Measurements from ENCODE around the gene TSPEAR.
"Not testable (repeated sequence)": the region's sequence is repeated elsewhere in the genome, so short reads cannot be mapped to it uniquely, and the experiment has no call there.

Gene TSPEAR

DNA sequence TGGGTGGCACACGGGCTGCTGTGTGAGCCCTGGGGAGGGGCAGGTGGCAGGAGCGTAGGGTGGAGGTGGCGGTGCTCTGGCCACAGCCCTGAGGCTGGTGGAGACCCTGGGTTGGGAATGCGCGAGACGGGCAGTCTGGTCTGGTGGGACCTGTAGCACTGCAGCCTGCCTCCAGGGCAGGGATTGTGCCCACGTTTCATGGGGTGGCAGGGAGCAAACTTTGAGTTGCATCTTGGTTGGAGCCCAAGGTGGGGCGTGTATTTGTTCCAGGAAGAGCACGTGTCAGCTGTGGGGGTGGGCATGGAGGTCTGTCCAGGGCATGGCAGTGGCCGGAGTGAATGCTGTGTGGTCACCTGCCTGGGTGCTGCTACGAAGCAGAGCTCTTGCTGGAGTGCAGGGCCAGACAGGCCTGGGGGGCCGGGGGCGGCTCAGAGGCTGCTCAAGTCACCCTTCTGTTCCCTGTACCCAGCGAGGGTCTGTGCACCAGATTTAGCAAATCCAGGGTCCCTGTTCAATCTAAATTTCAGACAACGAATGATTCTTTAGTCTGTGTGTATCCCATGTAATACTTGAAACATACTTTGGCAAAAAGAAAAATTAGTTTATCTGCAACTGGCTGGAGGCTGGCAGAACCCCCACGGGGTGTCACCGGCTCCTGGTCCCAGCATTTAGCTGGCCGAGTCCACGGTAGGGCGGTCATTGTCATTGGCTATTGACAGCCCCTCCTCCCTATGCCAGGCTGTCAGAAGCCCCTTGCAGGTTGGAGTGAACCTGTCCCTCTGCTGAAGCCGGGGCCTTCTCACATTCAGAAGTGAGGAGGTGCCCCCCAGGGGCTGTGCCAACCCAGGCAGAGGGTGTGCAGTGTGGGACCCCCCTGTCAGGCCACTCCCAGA, 198.6 kb downstream of the TSPEAR start:
- intact Hi-C loops (cut with DNase I), result loop anchor here (10.0 kb wide), 1 partner anchor 282 kb away; no protein-coding TSS in a partner anchor
- DNase-seq, result no peak

DNA sequence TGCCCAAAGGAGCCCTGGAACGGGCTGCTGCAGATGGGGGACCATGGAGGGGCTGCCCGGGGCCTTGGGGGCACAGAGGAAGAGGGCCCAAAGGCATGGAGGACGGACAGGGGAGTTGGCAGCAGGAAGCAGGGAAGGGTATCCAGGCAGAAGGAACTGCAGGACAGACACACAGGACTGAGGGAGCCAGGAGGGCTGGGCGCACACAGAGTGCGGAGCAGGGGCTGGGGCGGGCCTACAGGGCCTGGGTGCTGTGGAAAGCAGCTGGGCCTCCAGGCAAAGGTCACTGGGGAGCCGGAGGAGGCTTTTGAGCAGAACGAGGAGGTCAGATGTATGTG, 199.5 kb downstream of the TSPEAR start:
- no peak for DNase-seq

DNA sequence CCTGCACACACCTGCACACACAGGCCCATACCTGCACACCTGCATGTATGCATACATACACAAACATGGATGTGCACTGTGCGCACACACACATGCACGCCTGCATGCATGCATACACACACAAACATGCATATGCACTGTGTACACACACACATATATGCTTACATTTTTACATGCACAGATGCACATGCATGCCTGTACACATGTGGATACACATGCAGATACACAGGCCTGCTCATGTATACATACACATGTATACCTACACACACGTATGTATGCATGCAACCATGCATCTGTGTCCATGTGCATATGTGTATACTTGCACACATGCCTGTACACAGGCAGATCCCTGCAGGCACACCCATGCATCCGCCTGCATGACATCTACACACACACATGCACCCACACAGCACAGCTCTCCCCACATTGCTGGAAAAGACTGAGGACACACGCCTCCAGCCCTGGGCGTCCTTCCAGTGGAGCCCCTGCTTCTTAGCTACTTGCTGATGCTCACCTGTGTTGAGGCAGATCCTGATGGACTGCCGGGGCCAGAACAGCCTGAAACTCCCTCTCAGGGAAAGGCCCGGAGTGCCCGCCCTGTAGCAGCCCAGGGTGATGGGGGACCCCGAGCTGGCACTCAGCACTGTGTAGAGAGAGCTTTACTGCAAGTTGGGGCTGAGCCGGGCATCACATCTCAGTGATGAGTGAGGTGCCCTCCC, 200.0 kb downstream of the TSPEAR start:
- DNase-seq, result no peak
- intact Hi-C loops (cut with DNase I), result loop anchor here (10.0 kb wide), 1 partner anchor 283 kb away; no protein-coding TSS in a partner anchor

More for the DNA sequence above, 199.5 kb downstream of the TSPEAR start:
- intact Hi-C loops (cut with DNase I), result loop anchor here (10.0 kb wide), 1 partner anchor 283 kb away; no protein-coding TSS in a partner anchor

DNA sequence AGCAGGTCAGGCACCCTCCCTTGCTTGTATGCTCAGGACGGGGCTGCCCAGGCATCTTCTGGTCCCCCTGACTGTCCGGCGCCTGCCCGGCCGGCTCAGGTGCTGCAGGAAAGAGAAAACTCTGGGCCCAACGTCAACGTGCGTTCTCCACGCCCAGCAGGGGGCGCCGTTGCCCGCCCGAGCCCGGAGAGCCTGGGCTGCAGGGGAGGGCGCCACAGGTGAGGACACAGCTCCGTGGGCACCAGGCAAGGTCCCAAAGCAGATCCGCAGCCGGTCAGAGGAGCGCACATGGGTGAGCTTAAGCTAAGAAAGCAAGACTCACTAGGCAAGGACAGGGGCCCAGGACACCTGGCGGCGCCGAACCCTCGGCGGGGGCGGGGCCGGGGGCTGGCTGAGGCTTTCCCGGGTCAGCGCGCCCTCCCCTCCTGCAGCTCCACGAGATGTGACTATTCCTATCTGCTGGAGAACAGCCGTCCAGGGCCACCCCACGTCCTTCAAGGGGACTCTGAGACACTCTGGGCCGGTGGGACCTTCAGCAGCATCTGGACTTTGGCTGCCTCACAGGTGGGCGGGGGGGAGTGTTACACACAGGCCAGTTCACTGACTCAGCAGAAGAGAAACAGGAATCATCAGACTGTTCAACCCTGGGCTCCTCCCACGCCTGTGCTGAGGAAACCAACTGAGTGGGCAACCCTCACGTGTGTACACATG, 200.7 kb downstream of the TSPEAR start:
- intact Hi-C loops (cut with DNase I), result loop anchor here (10.0 kb wide), 1 partner anchor 284 kb away; no protein-coding TSS in a partner anchor
- DNase-seq, result peak in 41 of 42 donors; percentile 14 to 81 (median 58)

DNA sequence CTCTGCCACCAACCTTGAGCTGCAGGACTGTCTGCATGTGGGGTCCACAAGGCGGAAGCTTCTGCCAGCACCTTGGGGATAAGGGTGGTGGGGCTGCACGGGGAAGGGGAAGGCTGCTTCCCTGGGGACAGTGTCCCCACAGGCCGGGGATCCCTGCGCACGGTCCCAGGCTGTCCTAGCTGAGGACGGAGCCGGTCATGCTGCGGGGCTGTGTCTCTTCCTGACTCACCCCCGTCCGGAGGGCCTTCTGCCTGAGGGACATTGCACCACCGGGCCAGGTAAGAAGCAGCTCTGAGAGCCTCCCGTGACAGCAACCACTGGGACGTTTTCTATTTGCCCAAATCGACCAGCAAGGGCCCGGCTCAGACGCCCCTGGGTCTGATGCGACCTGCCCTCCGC, 201.3 kb downstream of the TSPEAR start:
- DNase-seq, result no peak
- intact Hi-C loops (cut with DNase I), result loop anchor here (10.0 kb wide), 1 partner anchor 285 kb away; no protein-coding TSS in a partner anchor

DNA sequence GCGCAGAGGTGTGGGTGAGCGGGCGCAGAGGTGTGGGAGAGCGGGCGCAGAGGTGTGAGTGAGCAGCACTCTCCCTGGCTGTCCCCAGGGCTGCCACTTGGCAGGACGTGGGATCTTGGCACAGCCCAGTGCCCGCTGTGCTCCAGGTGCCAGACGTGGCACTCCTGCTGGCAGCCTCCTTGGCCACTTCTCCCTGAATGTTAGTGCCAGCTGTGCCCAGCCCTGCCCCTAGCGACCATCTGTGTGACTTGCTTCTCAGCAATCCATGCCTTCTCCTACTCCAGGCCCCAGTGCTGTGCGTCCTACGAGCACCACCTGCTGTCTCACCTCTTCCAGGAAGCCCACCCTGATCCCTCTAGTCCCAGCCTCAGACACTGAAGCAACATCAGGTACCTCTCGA, 201.8 kb downstream of the TSPEAR start:
- intact Hi-C loops (cut with DNase I), result no loop called here
- peak in 11 of 42 donors; percentile 11 to 41 (median 24) for DNase-seq

DNA sequence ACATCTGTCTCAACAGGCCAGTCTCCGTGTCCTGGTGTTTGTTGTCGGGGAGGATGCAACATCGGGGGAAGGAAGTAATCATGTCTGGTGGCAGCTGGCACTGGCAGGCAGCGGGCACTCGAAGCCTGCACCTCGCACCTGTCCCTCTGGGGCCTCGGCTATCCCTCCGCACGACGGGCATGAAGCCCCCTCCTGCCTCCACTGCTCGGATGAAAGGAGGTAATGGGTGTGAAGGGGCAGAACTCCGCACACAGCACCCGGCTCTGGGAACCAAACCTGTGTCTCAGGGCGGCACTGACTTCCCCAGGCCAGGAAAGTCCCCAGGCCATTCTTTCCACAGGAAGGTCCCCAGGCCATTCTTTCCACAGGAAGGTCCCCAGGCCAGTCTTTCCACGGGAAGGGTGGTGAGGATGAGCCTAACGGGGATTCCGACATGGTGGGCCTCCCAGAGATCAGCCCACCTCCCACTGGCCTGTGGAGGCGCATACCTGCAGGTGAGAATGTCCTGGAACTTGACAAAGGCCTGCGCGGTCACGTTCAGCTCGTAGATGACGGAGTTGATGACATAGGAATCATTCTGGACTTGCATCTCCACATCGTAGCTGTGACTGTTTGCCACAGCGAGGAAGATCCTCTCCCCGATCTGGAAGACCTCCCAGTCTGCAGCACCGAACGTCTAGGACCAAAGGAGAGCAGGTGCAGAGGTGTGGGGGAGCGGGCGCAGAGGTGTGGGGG, 202.5 kb downstream of the TSPEAR start:
- no peak for DNase-seq
- intact Hi-C loops (cut with DNase I), result no loop called here

DNA sequence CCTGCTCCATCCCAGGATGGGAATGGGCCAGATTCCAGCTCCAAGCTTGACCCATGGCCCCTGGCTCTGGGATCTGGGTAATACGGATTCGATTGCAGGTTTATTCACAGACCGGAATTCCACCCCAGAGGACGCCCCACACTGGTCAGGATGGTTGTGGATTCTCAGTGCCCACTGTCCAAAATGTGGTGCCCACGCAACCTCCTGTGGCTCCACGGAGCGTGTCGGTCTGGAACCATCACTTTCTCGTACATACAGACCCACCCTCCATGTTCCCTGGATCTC, 203.0 kb downstream of the TSPEAR start:
- no peak for DNase-seq
- intact Hi-C loops (cut with DNase I), result no loop called here

DNA sequence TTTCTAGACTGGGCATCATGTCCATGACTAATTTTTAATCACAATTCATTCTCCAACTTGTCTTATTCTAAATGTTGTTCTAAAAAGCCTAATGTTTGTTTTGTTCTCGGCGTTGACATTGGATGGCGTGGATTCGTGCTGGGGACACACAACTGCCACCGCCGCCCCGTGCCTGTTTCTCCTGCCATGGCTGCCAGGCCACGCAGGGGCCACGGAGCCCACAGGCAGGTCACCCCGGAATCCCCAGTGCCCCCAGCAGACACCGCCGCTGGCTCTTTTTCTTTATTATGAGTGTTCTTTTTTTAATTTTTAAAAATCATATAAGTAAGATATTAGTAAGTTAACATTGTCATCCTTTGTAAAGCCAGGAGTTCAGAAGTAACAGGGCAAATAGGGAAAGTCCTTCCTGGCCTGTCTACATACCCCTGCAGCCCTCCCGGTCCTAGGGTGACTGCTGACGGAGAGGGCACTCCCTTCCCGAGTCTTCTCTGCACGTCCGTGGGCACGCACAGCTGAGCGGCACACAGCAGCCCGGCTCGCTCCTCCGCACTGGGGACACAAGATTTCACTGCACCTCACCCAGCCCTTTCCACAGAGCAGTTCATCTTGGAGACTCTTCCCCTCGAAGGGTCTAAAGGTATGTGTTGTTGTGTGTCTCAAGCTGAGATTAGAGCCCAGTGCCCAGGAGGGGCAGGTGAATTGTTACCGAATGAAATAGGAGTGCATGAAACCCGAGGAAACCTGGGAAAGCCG, 203.5 kb downstream of the TSPEAR start:
- intact Hi-C loops (cut with DNase I), result no loop called here
- no peak for DNase-seq

DNA sequence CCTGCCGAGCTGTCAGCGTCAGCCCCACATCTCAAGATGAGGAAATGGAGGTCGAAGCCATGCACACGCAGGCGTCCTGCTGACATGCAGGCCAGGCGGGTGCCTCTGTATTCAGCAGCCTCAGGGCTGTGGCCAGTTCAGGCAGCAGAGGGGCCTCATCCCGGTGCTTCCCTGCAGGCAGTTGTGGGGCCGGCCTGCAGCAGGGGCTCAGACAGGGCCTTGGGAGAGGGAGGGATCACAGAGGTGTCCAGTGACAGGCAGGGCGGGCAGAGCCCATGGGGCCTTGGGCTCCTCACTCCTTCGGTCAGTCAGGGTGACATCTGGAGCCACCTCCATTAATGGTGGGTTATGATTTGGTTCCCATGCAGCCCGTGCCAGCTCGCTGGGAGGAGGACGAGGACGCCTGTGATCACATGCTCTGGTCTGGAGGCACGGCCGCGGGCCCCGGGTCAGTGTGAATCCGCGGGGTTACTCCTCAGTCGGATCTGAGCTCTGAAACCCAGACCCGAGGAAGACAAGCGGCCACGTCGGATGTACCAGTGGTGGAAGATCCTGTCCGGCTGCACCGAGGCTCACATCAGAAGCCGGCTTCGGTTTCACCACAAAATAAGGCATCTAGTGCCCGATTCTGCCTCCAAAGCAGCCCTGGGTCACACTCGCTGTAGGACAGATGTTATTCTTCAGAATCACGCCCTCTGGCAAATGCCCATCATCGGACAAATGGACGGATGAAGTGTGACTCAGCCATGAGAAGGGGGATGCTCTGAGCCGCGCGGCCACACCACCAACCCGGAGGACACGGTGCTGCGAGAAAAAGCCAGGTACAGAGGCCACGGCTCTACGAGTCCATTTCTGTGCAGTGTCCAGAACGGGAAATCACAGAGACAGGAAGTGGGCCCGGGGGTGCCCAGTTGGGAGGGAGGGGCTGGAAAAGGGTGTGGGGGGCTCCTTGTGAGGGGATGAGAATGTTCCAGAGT, 204.8 kb downstream of the TSPEAR start:
- intact Hi-C loops (cut with DNase I), result no loop called here

DNA sequence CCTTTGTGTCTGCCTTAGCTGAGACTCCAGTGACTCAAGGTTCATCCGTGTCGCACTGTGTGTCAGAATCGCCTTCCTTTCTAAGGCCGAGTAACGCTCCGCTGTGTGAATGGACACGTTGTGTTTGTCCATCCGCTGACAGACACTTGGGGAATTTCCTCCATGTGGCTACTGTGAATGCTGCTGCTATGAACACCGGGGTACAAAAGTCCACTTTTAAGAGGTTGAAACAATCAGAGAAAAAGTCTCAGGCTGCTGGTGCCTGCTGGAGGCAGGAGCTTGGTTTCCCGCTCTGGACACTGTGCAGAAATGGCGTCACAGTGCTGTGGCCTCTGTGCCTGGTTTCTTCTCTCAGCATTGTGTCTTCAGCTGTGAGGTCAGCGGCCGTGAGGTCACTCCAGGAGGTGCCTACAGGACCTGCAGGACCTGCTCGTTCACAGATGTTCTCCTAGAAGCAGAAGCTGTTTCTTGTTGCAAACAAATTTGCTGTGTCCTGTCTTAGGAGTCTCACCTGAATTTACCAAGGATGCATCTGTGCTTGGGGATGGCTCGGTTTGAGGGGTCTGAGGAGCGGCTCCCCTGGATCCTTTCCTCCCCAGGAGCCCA, 205.6 kb downstream of the TSPEAR start:
- intact Hi-C loops (cut with DNase I), result no loop called here
- DNase-seq, result no peak

More for the DNA sequence above, 204.8 kb downstream of the TSPEAR start:
- no peak for DNase-seq

DNA sequence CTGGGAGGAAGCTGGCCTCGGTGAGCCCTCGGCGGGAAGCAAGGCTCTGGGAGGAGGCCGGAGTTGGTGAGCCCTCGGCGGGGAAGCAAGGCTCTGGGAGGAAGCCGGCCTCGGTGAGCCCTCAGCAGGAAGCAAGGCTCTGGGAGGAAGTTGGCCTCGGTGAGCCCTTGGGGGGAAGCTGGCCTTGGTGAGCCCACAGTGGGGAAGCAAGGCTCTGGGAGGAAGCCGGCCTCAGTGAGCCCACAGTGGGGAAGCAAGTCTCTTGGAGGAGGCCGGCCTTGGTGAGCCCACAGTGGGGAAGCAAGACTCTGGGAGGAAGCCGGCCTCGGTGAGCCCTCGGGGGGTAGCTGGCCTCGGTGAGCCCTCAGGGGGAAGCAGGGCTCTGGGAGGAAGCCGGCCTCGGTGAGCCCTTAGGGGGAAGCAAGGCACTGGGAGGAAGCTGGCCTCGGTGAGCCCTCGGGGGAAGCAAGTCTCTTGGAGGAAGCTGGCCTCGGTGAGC, 207.4 kb downstream of the TSPEAR start:
- intact Hi-C loops (cut with DNase I), result no loop called here
- no peak for DNase-seq

DNA sequence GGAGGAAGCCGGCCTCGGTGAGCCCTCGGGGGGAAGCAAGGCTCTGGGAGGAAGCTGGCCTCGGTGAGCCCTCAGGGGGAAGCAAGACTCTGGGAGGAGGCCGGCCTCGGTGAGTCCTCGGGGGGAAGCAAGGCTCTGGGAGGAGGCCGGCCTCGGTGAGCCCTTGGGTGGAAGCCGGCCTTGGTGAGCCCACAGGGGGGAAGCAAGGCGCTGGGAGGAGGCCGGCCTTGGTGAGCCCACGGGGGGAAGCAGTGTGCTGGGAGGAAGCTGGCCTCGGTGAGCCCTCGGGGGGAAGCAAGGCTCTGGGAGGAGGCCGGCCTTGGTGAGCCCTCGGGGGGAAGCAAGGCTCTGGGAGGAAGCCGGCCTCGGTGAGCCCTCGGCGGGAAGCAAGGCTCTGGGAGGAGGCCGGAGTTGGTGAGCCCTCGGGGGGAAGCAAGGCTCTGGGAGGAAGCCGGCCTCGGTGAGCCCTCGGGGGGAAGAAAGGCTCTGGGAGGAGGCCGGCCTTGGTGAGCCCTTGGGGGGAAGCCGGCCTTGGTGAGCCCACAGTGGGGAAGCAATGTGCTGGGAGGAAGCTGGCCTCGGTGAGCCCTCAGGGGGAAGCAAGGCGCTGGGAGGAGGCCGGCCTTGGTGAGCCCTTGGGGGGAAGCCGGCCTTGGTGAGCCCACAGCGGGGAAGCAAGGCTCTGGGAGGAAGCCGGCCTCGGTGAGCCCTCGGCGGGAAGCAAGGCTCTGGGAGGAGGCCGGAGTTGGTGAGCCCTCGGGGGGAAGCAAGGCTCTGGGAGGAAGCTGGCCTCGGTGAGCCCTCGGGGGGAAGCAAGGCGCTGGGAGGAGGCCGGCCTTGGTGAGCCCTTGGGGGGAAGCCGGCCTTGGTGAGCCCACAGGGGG, 208.1 kb downstream of the TSPEAR start:
- DNase-seq; intact Hi-C loops (cut with DNase I): not testable (repeated sequence)

DNA sequence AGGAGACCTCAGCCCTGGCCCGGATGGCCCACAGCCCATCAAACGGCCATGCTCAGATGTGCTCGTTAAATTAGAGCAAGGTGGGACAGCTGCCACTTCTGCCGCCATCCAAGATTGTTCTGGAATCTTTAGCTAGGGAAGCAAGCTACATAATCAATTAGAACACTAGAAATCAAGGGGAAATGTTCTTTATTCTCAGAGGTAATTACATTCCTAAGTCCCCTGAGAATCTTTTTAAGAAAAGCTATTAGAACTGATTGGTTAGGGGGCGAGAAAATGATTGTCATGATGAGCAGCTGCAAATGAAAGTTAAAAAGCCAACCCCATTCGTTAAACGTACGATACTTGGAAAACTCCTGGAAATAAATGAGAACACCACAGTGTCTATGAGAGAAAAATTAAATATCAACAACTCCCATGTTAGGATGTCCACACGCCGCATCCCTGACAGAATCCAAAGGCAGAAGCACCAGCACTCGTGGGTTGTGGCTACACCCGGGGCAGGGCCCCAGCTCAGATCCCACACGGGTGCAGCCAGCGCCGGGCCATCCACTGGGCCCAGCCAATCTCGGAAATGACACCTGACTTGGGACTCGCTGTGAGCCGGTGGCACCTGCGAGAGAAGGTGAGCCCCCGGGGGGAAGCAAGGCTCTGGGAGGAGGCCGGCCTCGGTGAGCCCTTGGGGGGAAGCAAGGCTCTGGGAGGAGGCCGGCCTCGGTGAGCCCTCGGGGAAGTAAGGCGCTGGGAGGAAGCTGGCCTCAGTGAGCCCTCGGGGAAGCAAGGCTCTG, 209.0 kb downstream of the TSPEAR start:
- intact Hi-C loops (cut with DNase I), result no loop called here
- no peak for DNase-seq

DNA sequence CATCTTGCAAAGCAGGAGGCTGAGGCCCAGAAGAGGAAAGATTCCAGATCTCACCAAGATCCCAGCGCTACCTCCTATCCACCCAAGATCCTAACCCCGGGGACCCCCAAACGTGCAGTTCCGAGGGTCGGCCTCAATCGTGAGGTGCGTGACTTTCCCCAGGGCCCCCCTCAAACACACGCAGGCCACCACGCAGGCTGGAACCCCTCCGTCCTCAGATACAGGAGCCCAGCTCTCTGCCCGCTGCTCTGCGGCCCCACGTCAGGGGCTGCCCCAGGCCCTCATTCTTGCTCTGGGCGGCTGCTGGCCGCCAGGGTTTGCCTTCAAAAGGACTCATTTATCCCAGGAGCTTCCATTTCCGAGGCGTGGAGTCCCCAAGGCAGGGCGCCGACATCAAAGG, 211.3 kb downstream of the TSPEAR start:
- no peak for DNase-seq
- intact Hi-C loops (cut with DNase I), result no loop called here

Measured in head of caudate nucleus (tissue), 42 donors.